HepG2 (cell line): ENCODE results near the gene SOCS1. TPM values are rescaled to one million over a fixed set of nuclear protein-coding genes. Genes with fewer than 3 reads are reported as not detected.

ENCODE experiments used
- ARNT ChIP-seq: fragments of 450-650 bp; IDR thresholded peaks from 2 replicates; pipeline ENCODE4 v1.6.1; 2017
- CHD2 ChIP-seq: IDR thresholded peaks from 2 replicates; pipeline ENCODE4 v1.6.1; 2011; ENCODE audit warnings: low read depth, low read length, improper control_type of control experiment
- GTF3A ChIP-seq: sonication (generic); formaldehyde crosslinking; conservative IDR thresholded peaks from 2 replicates; pipeline ENCODE4 v1.4.0; 2020; ENCODE audit warnings: mild to moderate bottlenecking, missing genetic modification reagents
- GZF1 ChIP-seq: sonication (generic); formaldehyde crosslinking; IDR thresholded peaks from 2 replicates; pipeline ENCODE4 v1.5.1; 2020; ENCODE audit warnings: mild to moderate bottlenecking, missing genetic modification reagents
- ISL2 ChIP-seq: sonication (generic); formaldehyde crosslinking; IDR thresholded peaks from 2 replicates; pipeline ENCODE4 v1.5.0; 2020; ENCODE audit warnings: missing genetic modification reagents
- KAT7 ChIP-seq: IDR thresholded peaks from 2 replicates; pipeline ENCODE4 v1.6.1; 2018; ENCODE audit warnings: borderline replicate concordance, missing compliant biosample characterization
- MEF2D ChIP-seq: sonication (generic); formaldehyde crosslinking; IDR thresholded peaks from 2 replicates; pipeline ENCODE4 v1.5.1; 2020; ENCODE audit warnings: mild to moderate bottlenecking, missing genetic modification reagents
- NFATC3 ChIP-seq: sonication (generic); formaldehyde crosslinking; IDR thresholded peaks from 2 replicates; pipeline ENCODE4 v1.5.1; 2020; ENCODE audit warnings: mild to moderate bottlenecking, missing genetic modification reagents
- SOX13 ChIP-seq, 3 experiments: fragments of 450-650 bp in 1 of 3; sonication (generic) in 1 of 3; formaldehyde crosslinking in 1 of 3; IDR thresholded peaks in 2 of 3; conservative IDR thresholded peaks in 1 of 3; 2 replicates each; pipeline versions ENCODE4 v1.5.0 to v1.6.1; 2016 to 2020; ENCODE audit warnings: antibody characterized with exemption in 1 of 3, mild to moderate bottlenecking in 1 of 3, missing compliant biosample characterization in 1 of 3, missing genetic modification reagents in 1 of 3, moderate library complexity in 1 of 3
- SRSF1 ChIP-seq: fragments of 200-400 bp; formaldehyde crosslinking; optimal IDR thresholded peaks from 2 replicates; pipeline ENCODE3; 2017; ENCODE audit warnings: mild to moderate bottlenecking, low read depth, low read length, moderate library complexity
- TGIF2 ChIP-seq: IDR thresholded peaks from 2 replicates; pipeline ENCODE4 v1.6.1; 2016; ENCODE audit warnings: control low read depth, missing compliant biosample characterization
- ZNF33B ChIP-seq: sonication (generic); formaldehyde crosslinking; IDR thresholded peaks from 2 replicates; pipeline ENCODE4 v1.5.1; 2020; ENCODE audit warnings: mild to moderate bottlenecking, missing genetic modification reagents
- ZNF567 ChIP-seq: sonication (generic); formaldehyde crosslinking; IDR thresholded peaks from 2 replicates; pipeline ENCODE4 v1.8.1; 2023; ENCODE audit warnings: mild to moderate bottlenecking, missing genetic modification reagents, borderline replicate concordance
- ZNF570 ChIP-seq: sonication (generic); formaldehyde crosslinking; IDR thresholded peaks from 2 replicates; pipeline ENCODE4 v1.4.0; 2020; ENCODE audit warnings: mild to moderate bottlenecking, missing genetic modification reagents, borderline replicate concordance
- ZNF614 ChIP-seq: IDR thresholded peaks from 2 replicates; pipeline ENCODE4 v1.6.1; 2018; ENCODE audit warnings: missing biosample characterization, missing genetic modification reagents, inconsistent platforms, borderline replicate concordance
- ZNF720 ChIP-seq: sonication (generic); formaldehyde crosslinking; IDR thresholded peaks from 2 replicates; pipeline ENCODE4 v1.4.0; 2020; ENCODE audit warnings: missing genetic modification reagents
- ZSCAN12 ChIP-seq: sonication (generic); formaldehyde crosslinking; IDR thresholded peaks from 2 replicates; pipeline ENCODE4 v1.9.0; 2021; ENCODE audit warnings: mild to moderate bottlenecking, missing genetic modification reagents
- polyA plus RNA-seq, 8 experiments: library from polyadenylated mRNA; depleted of rRNA in 3 of 8; stranded (reverse) in 7 of 8; unstranded in 1 of 8; fragments of >200 nt; fragmentation: Illumina TruSeq in 4 of 8; extraction: Trizol in 4 of 8; gene quantifications; 2 replicates each; pipeline versions ENCODE4 v1.2.1 to v1.2.3, GENCODE V29; 2011 to 2016; ENCODE audit warnings: low read depth in 4 of 8, missing spikeins in 1 of 8, mixed read lengths in 1 of 8; ENCODE audit not compliant: insufficient read depth in 1 of 8
- total RNA-seq, 5 experiments: library from RNA; depleted of rRNA; stranded (reverse); fragments of >200 nt; fragmentation: Illumina TruSeq; extraction: Trizol; gene quantifications; 2 replicates each; pipeline ENCODE4 v1.2.3, GENCODE V29; 2016; ENCODE audit warnings: low read depth in 1 of 5
- TF ChIP-seq, protein P1 (sequence below): sonication (generic); formaldehyde crosslinking; IDR thresholded peaks from 2 replicates; pipeline ENCODE4 v1.4.0; 2020; ENCODE audit warnings: missing genetic modification reagents
- TF ChIP-seq, protein P2 (sequence below): sonication (generic); formaldehyde crosslinking; conservative IDR thresholded peaks from 2 replicates; pipeline ENCODE4 v1.5.0; 2020; ENCODE audit warnings: missing genetic modification reagents
- TF ChIP-seq, protein P3 (sequence below): sonication (generic); formaldehyde crosslinking; IDR thresholded peaks from 2 replicates; pipeline ENCODE4 v1.4.0; 2020; ENCODE audit warnings: missing genetic modification reagents
- TF ChIP-seq, protein P4 (sequence below): IDR thresholded peaks from 2 replicates; pipeline ENCODE4 v1.6.1; 2016; ENCODE audit warnings: low read depth, missing genetic modification reagents, missing compliant biosample characterization

Gene SOCS1
- total and polyA plus RNA-seq, 2 of the 13 experiments (the other 11 are each of a cell fraction or from before 2014, with no cell fraction given) = 5.3 to 6.3 TPM

DNA sequence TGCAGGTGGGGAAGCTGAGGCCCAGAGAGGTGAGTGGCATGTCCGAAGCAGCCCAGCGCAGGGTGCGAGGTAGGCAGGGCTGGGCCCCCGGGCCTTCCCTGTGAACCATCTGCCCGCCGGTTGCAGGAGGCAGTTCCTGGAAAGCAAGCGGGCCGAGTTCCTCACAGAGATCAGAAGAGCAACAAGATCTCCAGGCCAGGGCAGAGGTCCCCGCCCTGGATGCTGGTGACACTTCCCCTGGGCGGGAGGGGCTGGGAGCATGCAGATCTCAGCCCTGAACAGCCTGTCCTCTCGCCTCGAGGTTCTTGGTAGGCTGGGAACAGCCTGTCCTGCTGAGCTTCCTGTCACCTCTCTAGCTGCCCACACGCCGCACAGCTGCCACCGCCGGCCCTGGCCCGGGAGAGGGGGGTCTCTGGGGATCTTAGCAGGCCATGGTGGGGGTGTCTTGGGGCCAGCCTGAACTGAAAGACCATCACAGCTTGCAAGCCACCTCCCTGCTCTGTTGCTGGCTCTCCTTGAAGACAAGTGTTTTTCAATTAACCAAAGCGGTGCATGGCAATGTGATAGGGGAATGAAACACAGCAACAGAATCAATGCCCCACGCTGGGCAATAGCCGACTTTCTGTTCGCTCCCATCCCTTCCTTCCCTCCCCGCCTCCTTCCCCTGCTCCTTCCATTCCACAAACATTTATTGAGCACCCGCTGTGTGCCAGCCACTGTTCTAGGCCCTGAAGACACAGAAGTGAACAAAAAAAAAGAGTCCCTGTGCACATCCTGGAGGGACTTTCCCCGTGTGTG lies 31.7 kb downstream of the SOCS1 start (continued):
- TF ChIP-seq, protein P1, sequence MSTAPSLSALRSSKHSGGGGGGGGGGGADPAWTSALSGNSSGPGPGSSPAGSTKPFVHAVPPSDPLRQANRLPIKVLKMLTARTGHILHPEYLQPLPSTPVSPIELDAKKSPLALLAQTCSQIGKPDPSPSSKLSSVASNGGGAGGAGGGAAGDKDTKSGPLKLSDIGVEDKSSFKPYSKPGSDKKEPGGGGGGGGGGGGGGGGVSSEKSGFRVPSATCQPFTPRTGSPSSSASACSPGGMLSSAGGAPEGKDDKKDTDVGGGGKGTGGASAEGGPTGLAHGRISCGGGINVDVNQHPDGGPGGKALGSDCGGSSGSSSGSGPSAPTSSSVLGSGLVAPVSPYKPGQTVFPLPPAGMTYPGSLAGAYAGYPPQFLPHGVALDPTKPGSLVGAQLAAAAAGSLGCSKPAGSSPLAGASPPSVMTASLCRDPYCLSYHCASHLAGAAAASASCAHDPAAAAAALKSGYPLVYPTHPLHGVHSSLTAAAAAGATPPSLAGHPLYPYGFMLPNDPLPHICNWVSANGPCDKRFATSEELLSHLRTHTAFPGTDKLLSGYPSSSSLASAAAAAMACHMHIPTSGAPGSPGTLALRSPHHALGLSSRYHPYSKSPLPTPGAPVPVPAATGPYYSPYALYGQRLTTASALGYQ (CRISPR knock-in tag) = 0 out of 2 replicates have a peak, but pooled peaks have one; percentile 41
- TF ChIP-seq, protein P2, sequence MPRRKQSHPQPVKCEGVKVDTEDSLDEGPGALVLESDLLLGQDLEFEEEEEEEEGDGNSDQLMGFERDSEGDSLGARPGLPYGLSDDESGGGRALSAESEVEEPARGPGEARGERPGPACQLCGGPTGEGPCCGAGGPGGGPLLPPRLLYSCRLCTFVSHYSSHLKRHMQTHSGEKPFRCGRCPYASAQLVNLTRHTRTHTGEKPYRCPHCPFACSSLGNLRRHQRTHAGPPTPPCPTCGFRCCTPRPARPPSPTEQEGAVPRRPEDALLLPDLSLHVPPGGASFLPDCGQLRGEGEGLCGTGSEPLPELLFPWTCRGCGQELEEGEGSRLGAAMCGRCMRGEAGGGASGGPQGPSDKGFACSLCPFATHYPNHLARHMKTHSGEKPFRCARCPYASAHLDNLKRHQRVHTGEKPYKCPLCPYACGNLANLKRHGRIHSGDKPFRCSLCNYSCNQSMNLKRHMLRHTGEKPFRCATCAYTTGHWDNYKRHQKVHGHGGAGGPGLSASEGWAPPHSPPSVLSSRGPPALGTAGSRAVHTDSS (CRISPR knock-in tag) = no peak
- TF ChIP-seq GZF1 (no peak), ISL2 (CRISPR knock-in tag) (0 out of 2 replicates have a peak, but pooled peaks have one; percentile 23), KAT7 (CRISPR knock-in tag) (no peak), ZNF570 (CRISPR knock-in tag) (no peak), SRSF1 (no peak), ZNF614 (CRISPR knock-in tag) (peak; percentile 40; the same call in 1 of the 2 replicates), ARNT (no peak), SOX13 (IDR thresholded peaks at IDR 0.05) (no peak), SOX13 (CRISPR knock-in tag; conservative IDR thresholded peaks at IDR 0.05 in 1 of 2, IDR thresholded peaks at IDR 0.05 in 1 of 2) (peak in 1 of 2 experiments; percentile 56; a peak in 1 of 4 replicates), ZNF567 (CRISPR knock-in tag) (no peak), NFATC3 (CRISPR knock-in tag) (no peak), ZSCAN12 (CRISPR knock-in tag) (no peak), TGIF2 (CRISPR knock-in tag) (no peak), ZNF33B (no peak), CHD2 (no peak), ZNF720 (no peak), GTF3A (CRISPR knock-in tag) (no peak), MEF2D (peak; percentile 71; the same call in 1 of the 2 replicates)
- TF ChIP-seq, protein P3, sequence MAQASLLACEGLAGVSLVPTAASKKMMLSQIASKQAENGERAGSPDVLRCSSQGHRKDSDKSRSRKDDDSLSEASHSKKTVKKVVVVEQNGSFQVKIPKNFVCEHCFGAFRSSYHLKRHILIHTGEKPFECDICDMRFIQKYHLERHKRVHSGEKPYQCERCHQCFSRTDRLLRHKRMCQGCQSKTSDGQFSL (CRISPR knock-in tag) = no peak
- TF ChIP-seq, protein P4, sequence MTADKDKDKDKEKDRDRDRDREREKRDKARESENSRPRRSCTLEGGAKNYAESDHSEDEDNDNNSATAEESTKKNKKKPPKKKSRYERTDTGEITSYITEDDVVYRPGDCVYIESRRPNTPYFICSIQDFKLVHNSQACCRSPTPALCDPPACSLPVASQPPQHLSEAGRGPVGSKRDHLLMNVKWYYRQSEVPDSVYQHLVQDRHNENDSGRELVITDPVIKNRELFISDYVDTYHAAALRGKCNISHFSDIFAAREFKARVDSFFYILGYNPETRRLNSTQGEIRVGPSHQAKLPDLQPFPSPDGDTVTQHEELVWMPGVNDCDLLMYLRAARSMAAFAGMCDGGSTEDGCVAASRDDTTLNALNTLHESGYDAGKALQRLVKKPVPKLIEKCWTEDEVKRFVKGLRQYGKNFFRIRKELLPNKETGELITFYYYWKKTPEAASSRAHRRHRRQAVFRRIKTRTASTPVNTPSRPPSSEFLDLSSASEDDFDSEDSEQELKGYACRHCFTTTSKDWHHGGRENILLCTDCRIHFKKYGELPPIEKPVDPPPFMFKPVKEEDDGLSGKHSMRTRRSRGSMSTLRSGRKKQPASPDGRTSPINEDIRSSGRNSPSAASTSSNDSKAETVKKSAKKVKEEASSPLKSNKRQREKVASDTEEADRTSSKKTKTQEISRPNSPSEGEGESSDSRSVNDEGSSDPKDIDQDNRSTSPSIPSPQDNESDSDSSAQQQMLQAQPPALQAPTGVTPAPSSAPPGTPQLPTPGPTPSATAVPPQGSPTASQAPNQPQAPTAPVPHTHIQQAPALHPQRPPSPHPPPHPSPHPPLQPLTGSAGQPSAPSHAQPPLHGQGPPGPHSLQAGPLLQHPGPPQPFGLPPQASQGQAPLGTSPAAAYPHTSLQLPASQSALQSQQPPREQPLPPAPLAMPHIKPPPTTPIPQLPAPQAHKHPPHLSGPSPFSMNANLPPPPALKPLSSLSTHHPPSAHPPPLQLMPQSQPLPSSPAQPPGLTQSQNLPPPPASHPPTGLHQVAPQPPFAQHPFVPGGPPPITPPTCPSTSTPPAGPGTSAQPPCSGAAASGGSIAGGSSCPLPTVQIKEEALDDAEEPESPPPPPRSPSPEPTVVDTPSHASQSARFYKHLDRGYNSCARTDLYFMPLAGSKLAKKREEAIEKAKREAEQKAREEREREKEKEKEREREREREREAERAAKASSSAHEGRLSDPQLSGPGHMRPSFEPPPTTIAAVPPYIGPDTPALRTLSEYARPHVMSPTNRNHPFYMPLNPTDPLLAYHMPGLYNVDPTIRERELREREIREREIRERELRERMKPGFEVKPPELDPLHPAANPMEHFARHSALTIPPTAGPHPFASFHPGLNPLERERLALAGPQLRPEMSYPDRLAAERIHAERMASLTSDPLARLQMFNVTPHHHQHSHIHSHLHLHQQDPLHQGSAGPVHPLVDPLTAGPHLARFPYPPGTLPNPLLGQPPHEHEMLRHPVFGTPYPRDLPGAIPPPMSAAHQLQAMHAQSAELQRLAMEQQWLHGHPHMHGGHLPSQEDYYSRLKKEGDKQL = no peak
